Renal cortex interstitium (tissue), 11 donors: Measurements from ENCODE around the gene FAM98A. TPM values are rescaled to one million over a fixed set of nuclear protein-coding genes. Genes with fewer than 3 reads are reported as not detected.

Experiments
- DNase-seq, 11 donors: peaks; one replicate each; pipeline ENCODE4 v3.0.0-alpha.2; 2013; ENCODE audit warnings: low read depth in 9 of 11, low spot score in 4 of 11; ENCODE audit errors: extremely low read depth in 1 of 11
- polyA plus RNA-seq, 3 donors: library from polyadenylated mRNA; unstranded; fragments of 120-200 nt; gene quantifications; one replicate each; pipeline ENCODE4 v1.2.1, GENCODE V29; 2013; ENCODE audit not compliant: insufficient read length in 3 of 3

Gene FAM98A
- polyA plus RNA-seq, 3 donors: 47.7 to 53.4 (median 53.0) TPM

DNA sequence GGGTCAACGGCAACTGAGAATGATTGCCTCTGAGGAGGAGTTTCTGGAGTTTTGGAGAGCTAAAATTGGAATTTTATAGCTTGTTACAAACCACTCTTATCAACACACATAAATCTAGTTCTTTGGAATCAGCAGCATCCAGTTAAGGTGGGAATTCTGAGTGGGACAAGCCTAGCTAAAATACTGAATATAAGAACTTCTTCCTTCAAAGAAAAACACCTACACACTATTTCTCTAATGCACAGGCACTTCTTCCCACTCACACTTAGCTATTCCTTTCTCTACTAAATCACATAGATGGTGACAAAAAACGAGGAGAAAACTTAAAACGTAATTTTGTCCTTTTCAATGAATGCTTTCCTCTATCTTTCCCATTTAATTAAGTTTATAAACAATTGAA is 43.4 kb downstream of the FAM98A start:
- no peak for DNase-seq

DNA sequence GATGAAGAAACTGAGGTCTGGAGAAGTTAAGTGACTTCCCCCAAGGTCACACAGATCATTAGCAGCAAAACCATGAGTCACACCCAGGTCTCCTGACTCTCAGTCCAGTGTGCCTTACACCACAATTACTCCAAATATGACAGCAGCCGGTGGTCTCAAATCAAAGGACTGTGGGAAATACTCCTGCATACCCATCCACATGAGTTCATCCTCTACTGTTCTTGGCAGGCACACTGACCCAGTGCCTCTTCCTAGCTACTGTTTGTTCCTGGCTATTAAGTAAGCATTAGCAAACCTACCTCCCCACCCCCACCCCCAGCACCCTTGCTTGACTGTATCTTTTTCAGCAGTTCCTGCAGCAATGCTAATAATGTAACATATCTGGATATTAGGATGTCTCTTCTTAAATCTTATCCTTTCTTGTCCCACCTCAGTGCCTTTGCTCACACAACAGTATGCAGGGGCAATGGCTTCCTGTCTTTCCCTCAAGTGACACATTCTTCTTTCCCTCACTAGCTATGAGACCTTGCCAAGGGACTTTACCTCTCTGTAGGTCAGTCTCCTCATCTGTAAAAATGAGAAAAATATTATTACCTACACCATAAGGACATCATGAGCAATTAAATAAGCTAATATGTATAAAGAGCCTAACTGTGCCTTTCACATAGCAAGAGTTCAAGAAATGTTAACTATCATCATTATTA is 46.2 kb downstream of the FAM98A start:
- DNase-seq: no peak

DNA sequence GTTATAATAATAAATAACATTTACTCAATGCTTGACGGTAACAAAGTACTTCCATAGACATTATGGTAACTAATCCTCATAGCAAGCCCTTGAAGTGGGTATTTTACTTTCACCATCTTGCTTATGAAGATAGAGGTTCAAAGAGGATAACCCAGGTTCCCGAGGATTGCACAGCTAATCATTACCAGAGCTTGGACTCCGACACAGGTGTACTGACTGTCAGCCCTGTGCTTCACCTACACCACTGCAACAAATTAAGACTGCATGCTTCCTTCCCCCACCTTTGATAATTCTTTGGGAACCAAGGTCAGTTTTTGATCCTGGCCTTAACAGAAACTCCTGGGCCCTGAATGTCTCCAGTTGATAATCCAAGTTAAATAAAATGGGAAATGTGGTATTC is 48.9 kb downstream of the FAM98A start:
- DNase-seq: no peak

GRCh38 chr2:33541243-33541642 is 57.9 kb downstream of the FAM98A start:
- no peak for DNase-seq

GRCh38 chr2:33535421-33535820 is 63.7 kb downstream of the FAM98A start:
- DNase-seq: no peak

Other genes starting within 250 kb of the FAM98A start
- 10 to 100 TPM; 17.6 to 26.5 (median 17.8) TPM for gene RASGRP3, start 122.7 kb downstream of the FAM98A start, polyA plus RNA-seq